Keratinocyte (primary cell): ENCODE measurements around the gene MFAP1. TPM values are rescaled to one million over a fixed set of nuclear protein-coding genes. Genes with fewer than 3 reads are reported as not detected.

ENCODE experiments used
- DNase-seq: peaks from one replicate; pipeline ENCODE4 v3.0.0-alpha.2; 2011; ENCODE audit warnings: low read depth, missing footprints, low spot score
- FAIRE-seq: peaks from 2 replicates; lab custom pipeline; 2011; peaks lifted over from hg19 to GRCh38; lab: Jason Lieb, UNC
- H2AFZ ChIP-seq: 2 replicates; pipeline ENCODE4 v1.6.0; 2012; ENCODE audit warnings: low read length, control low read depth, inconsistent platforms; ENCODE audit not compliant: control insufficient read depth
- H3K27ac ChIP-seq: 2 replicates; pipeline ENCODE4 v1.5.1; 2011; ENCODE audit warnings: low read length; ENCODE audit not compliant: control insufficient read depth, insufficient read depth
- H3K27me3 ChIP-seq: 3 replicates; pipeline ENCODE4 v1.6.0; 2011; ENCODE audit warnings: low read length; ENCODE audit not compliant: control insufficient read depth, insufficient read depth; ENCODE audit errors: extremely low read depth
- H3K36me3 ChIP-seq, 2 experiments: 2 replicates in 1 of 2; 3 replicates in 1 of 2; pipeline ENCODE4 v1.5.1; 2011; ENCODE audit warnings: low read length in 2 of 2, mild to moderate bottlenecking in 1 of 2; ENCODE audit not compliant: control insufficient read depth in 2 of 2, insufficient read depth in 2 of 2; ENCODE audit errors: extremely low read depth in 1 of 2
- H3K4me1 ChIP-seq: 3 replicates; pipeline ENCODE4 v1.5.1; 2011; ENCODE audit warnings: low read length; ENCODE audit not compliant: control insufficient read depth, insufficient read depth; ENCODE audit errors: extremely low read depth
- H3K4me2 ChIP-seq: 3 replicates; pipeline ENCODE4 v1.6.0; 2011; ENCODE audit warnings: low read depth, low read length; ENCODE audit not compliant: control insufficient read depth, insufficient read depth; ENCODE audit errors: extremely low read depth
- H3K4me3 ChIP-seq, 3 experiments: fragments of 200-600 bp in 1 of 3; sonication (generic) in 1 of 3; 2 replicates in 2 of 3; 3 replicates in 1 of 3; pipeline ENCODE4 v1.5.1; 2011 to 2016; ENCODE audit warnings: low read length in 3 of 3, mild to moderate bottlenecking in 3 of 3, control low read depth in 2 of 3, inconsistent platforms in 1 of 3, low read depth in 1 of 3, mixed read lengths in 1 of 3, mixed run types in 1 of 3, moderate library complexity in 1 of 3; ENCODE audit not compliant: control insufficient read depth in 2 of 3, insufficient read depth in 2 of 3; ENCODE audit errors: extremely low read depth in 1 of 3
- H3K79me2 ChIP-seq: 2 replicates; pipeline ENCODE4 v1.6.0; 2012; ENCODE audit warnings: low read length; ENCODE audit not compliant: control insufficient read depth, insufficient read depth
- H3K9ac ChIP-seq: 3 replicates; pipeline ENCODE4 v1.6.0; 2011; ENCODE audit warnings: low read length; ENCODE audit not compliant: control insufficient read depth, insufficient read depth; ENCODE audit errors: extremely low read depth
- H3K9me1 ChIP-seq: 3 replicates; pipeline ENCODE4 v1.6.0; 2011; ENCODE audit warnings: low read length; ENCODE audit not compliant: control insufficient read depth, insufficient read depth; ENCODE audit errors: extremely low read depth
- H3K9me3 ChIP-seq: 2 replicates; pipeline ENCODE4 v1.5.1; 2012; ENCODE audit warnings: low read depth, low read length; ENCODE audit not compliant: control insufficient read depth
- H4K20me1 ChIP-seq: 3 replicates; pipeline ENCODE4 v1.6.0; 2011; ENCODE audit warnings: low read length; ENCODE audit not compliant: control insufficient read depth, insufficient read depth; ENCODE audit errors: extremely low read depth
- EZH2 ChIP-seq: IDR thresholded peaks from one replicate; pipeline ENCODE4 v1.6.1; 2012; ENCODE audit warnings: inconsistent platforms, mild to moderate bottlenecking, low read length, moderate library complexity
- dilution Hi-C: fragments of 300-500 bp; cut with MboI; formaldehyde crosslinking; loops from one replicate; pipeline ENCODE4 v1.7.0; 2020; ENCODE audit warnings: low sequenced_read_pairs; ENCODE audit not compliant: extremely low pct_ligation_motif_present
- polyA plus RNA-seq, 5 experiments: library from polyadenylated mRNA; depleted of rRNA in 3 of 5; stranded (reverse) in 3 of 5; stranded (forward) in 1 of 5; unstranded in 1 of 5; fragments of >200 nt; gene quantifications; 1 replicate in 1 of 5; 2 replicates in 3 of 5; 3 replicates in 1 of 5; pipeline versions ENCODE4 v1.2.1 to v1.2.3, GENCODE V29; 2011 to 2012; ENCODE audit warnings: missing spikeins in 2 of 5, low read depth in 1 of 5, low replicate concordance in 1 of 5
- TF ChIP-seq, protein P1 (sequence below), 3 experiments: IDR thresholded peaks in 1 of 3; conservative IDR thresholded peaks in 1 of 3; optimal IDR thresholded peaks in 1 of 3; 2 replicates in 2 of 3; 3 replicates in 1 of 3; pipeline versions ENCODE3 to v1.5.1; 2011; ENCODE audit warnings: low read length in 3 of 3, mild to moderate bottlenecking in 3 of 3, moderate library complexity in 2 of 3, control low read depth in 1 of 3, inconsistent platforms in 1 of 3; ENCODE audit not compliant: insufficient read depth in 2 of 3; ENCODE audit errors: extremely low read depth in 1 of 3

Gene MFAP1
- polyA plus RNA-seq, 1 donor (not counting 4 experiments of a cell fraction or from before 2014, with no cell fraction given), result 25.6 TPM

DNA sequence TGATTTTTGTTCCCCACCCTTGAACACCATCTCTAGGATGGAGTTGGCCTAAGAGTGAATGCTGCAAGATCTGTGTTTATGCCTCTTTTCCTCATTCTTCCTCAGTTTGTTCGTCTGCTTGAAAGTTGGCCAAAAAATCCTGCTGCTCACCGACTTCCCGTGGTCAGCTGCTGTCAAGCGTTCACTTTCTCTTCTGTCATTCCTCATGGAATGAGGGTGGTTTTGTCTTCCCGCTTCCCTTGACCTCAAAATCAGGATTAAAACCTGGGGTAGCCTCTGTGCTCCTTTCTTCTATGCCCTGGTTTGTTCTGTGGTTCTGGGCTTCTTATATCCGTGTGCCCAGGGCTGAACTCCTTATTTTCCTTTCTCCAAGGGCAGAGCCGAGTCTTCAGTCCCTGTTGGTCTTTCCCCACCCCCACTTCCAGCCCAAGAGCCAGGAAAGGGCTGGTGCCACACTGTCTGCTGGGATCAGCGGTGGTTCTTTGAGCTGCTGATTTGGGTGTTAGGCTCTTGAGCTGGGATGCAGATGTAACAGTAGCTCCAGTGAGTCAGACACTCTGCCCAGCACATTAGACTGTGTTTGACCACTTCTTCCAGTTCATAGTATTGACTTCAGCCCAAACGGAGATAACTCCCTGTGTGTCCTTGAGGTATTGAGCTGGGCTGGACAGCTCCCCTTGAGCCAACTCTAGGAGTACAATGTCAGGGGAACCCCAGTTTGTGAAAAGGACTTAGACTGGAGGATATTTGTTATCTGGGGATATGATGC, 30.0 kb downstream of the MFAP1 start:
- H3K9me3 ChIP-seq, result no peaks in the 10 kb centered on the region
- peaks cover 33% of the 10 kb centered on the region for H3K79me2 ChIP-seq
- H3K4me1 ChIP-seq, result peaks cover 17% of the 10 kb centered on the region
- no peaks in the 10 kb centered on the region for H4K20me1 ChIP-seq
- H2AFZ ChIP-seq, result no peak overlapping the region
- FAIRE-seq (no peak), DNase-seq (no peak)
- H3K27me3 ChIP-seq, result no peaks in the 10 kb centered on the region
- no peak overlapping the region for H3K27ac ChIP-seq
- peaks cover 24 to 37% of the 10 kb centered on the region in 2 experiments for H3K36me3 ChIP-seq
- no peak overlapping the region for H3K4me2 ChIP-seq
- TF ChIP-seq, protein P1, sequence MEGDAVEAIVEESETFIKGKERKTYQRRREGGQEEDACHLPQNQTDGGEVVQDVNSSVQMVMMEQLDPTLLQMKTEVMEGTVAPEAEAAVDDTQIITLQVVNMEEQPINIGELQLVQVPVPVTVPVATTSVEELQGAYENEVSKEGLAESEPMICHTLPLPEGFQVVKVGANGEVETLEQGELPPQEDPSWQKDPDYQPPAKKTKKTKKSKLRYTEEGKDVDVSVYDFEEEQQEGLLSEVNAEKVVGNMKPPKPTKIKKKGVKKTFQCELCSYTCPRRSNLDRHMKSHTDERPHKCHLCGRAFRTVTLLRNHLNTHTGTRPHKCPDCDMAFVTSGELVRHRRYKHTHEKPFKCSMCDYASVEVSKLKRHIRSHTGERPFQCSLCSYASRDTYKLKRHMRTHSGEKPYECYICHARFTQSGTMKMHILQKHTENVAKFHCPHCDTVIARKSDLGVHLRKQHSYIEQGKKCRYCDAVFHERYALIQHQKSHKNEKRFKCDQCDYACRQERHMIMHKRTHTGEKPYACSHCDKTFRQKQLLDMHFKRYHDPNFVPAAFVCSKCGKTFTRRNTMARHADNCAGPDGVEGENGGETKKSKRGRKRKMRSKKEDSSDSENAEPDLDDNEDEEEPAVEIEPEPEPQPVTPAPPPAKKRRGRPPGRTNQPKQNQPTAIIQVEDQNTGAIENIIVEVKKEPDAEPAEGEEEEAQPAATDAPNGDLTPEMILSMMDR (optimal IDR thresholded peaks at IDR 0.05 in 1 of 3, IDR thresholded peaks at IDR 0.05 in 1 of 3, conservative IDR thresholded peaks at IDR 0.05 in 1 of 3; ENCODE audit: extremely low read depth in 1 of 3, insufficient read depth in 2 of 3, low read length in 3 of 3), result no peak
- TF ChIP-seq EZH2, result no peak
- H3K9ac ChIP-seq, result no peak overlapping the region
- H3K4me3 ChIP-seq, result no peak overlapping the region
- dilution Hi-C loops, result no loop called here
- no peaks in the 10 kb centered on the region for H3K9me1 ChIP-seq

DNA sequence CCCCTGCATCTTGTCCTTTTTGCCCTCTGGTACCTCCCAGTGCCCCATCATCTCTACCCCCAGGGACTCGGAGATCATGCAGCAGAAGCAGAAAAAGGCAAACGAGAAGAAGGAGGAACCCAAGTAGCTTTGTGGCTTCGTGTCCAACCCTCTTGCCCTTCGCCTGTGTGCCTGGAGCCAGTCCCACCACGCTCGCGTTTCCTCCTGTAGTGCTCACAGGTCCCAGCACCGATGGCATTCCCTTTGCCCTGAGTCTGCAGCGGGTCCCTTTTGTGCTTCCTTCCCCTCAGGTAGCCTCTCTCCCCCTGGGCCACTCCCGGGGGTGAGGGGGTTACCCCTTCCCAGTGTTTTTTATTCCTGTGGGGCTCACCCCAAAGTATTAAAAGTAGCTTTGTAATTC, 30.8 kb downstream of the MFAP1 start:
- DNase-seq (no peak), FAIRE-seq (no peak)
- Histone ChIP-seq H3K27me3 (no peaks in the 10 kb centered on the region), H3K4me2 (peak overlapping the region; percentile 95), H3K4me3 (peak overlapping the region in 1 of 3 experiments; percentile 94), H2AFZ (no peak overlapping the region), H3K36me3 (peaks cover 19 to 37% of the 10 kb centered on the region in 2 experiments), H4K20me1 (no peaks in the 10 kb centered on the region), H3K27ac (no peak overlapping the region), H3K9ac (peak overlapping the region; percentile 100), H3K79me2 (peaks cover 33% of the 10 kb centered on the region), H3K9me1 (no peaks in the 10 kb centered on the region), H3K9me3 (no peaks in the 10 kb centered on the region), H3K4me1 (peaks cover 17% of the 10 kb centered on the region)
- dilution Hi-C loops, result no loop called here
- TF ChIP-seq, protein P1 (optimal IDR thresholded peaks at IDR 0.05 in 1 of 3, IDR thresholded peaks at IDR 0.05 in 1 of 3, conservative IDR thresholded peaks at IDR 0.05 in 1 of 3; ENCODE audit: extremely low read depth in 1 of 3, insufficient read depth in 2 of 3, low read length in 3 of 3), result no peak
- TF ChIP-seq EZH2, result no peak
